Naive thymus-derived CD4-positive, alpha-beta T cell (primary cell): ENCODE measurements around the gene P3H2. TPM values are rescaled to one million over a fixed set of nuclear protein-coding genes. Genes with fewer than 3 reads are reported as not detected.

Source experiments
- ATAC-seq: fragments of 150-1000 bp; cut with Tn5 transposase; 2 replicates; pipeline ENCODE4 v1.10.0; 2021; ENCODE audit warnings: mild to moderate bottlenecking, moderate library complexity
- CTCF ChIA-PET: fragments of 350-600 bp; sonication (Branson Sonifier 250); formaldehyde crosslinking; loops from one replicate; lab custom pipeline; 2021; ENCODE audit warnings: antibody characterized with exemption; lab: Charles Lee
- POLR2A ChIA-PET: fragments of 350-600 bp; sonication (Branson Sonifier 250); formaldehyde crosslinking; loops from one replicate; lab custom pipeline; 2021; ENCODE audit warnings: antibody characterized with exemption, inconsistent platforms; lab: Charles Lee
- DNase-seq, 9 donors: peaks; one replicate each; pipeline versions ENCODE4 v3.0.0 to v3.0.0-alpha.2; 2020 to 2022; ENCODE audit warnings: mixed read lengths in 1 of 9
- H3K27ac ChIP-seq: one replicate; pipeline ENCODE4 v1.7.0; 2013; ENCODE audit warnings: mild to moderate bottlenecking, low read depth, low read length, moderate library complexity
- H3K27me3 ChIP-seq, 2 donors: one replicate each; pipeline ENCODE4 v1.7.0; 2013; ENCODE audit warnings: low read length in 2 of 2, mild to moderate bottlenecking in 2 of 2, moderate library complexity in 2 of 2; ENCODE audit not compliant: control insufficient read depth in 2 of 2, insufficient read depth in 2 of 2
- H3K36me3 ChIP-seq, 3 experiments: 1 replicate in 2 of 3; 2 replicates in 1 of 3; pipeline ENCODE4 v1.7.0; 2013; ENCODE audit warnings: low read length in 3 of 3, mild to moderate bottlenecking in 3 of 3, moderate library complexity in 1 of 3; ENCODE audit not compliant: insufficient read depth in 3 of 3, control insufficient read depth in 2 of 3
- H3K4me1 ChIP-seq, 2 donors: one replicate each; pipeline ENCODE4 v1.7.0; 2013; ENCODE audit warnings: low read length in 2 of 2, mild to moderate bottlenecking in 2 of 2, moderate library complexity in 1 of 2; ENCODE audit not compliant: control insufficient read depth in 2 of 2, insufficient read depth in 2 of 2
- H3K4me3 ChIP-seq: 2 replicates; pipeline ENCODE4 v1.7.0; 2013; ENCODE audit warnings: mild to moderate bottlenecking, low read length
- H3K9me3 ChIP-seq, 3 experiments: 1 replicate in 2 of 3; 2 replicates in 1 of 3; pipeline ENCODE4 v1.7.0; 2013; ENCODE audit warnings: low read length in 3 of 3; ENCODE audit not compliant: control insufficient read depth in 2 of 3
- H3K27ac Mint-ChIP-seq, 9 donors: one replicate each; pipeline ENCODE4 v1.8.0; 2020 to 2022; ENCODE audit warnings: mixed read lengths in 9 of 9, mild to moderate bottlenecking in 8 of 9, moderate library complexity in 5 of 9, inconsistent platforms in 2 of 9
- H3K27me3 Mint-ChIP-seq, 5 donors: one replicate each; pipeline ENCODE4 v1.8.0; 2021 to 2022; ENCODE audit warnings: mixed read lengths in 5 of 5, mild to moderate bottlenecking in 1 of 5
- H3K36me3 Mint-ChIP-seq, 5 donors: one replicate each; pipeline ENCODE4 v1.8.0; 2020 to 2022; ENCODE audit warnings: mixed read lengths in 5 of 5, mild to moderate bottlenecking in 3 of 5, inconsistent platforms in 1 of 5
- H3K4me1 Mint-ChIP-seq, 7 donors: one replicate each; pipeline ENCODE4 v1.8.0; 2020 to 2022; ENCODE audit warnings: mixed read lengths in 7 of 7, mild to moderate bottlenecking in 3 of 7, inconsistent platforms in 1 of 7
- H3K4me3 Mint-ChIP-seq, 10 donors: one replicate each; pipeline ENCODE4 v1.8.0; 2020 to 2022; ENCODE audit warnings: mild to moderate bottlenecking in 10 of 10, mixed read lengths in 10 of 10, moderate library complexity in 6 of 10, inconsistent platforms in 2 of 10
- H3K9me3 Mint-ChIP-seq, 11 donors: one replicate each; pipeline ENCODE4 v1.8.0; 2020 to 2022; ENCODE audit warnings: mixed read lengths in 11 of 11, mild to moderate bottlenecking in 4 of 11, inconsistent platforms in 1 of 11, moderate library complexity in 1 of 11
- intact Hi-C, 2 donors: fragments of 100-400 bp; cut with micrococcal nuclease; formaldehyde crosslinking; loops; one replicate each; pipeline ENCODE4 v1.15.1; 2023
- polyA plus RNA-seq, 2 donors: library from polyadenylated mRNA; unstranded; fragments of 300-500 nt; fragmentation: Illumina TruSeq; gene quantifications; one replicate each; pipeline ENCODE4 v1.2.3, GENCODE V29; 2021
- total RNA-seq, 6 experiments: library from RNA in 5 of 6; stranded (reverse) in 5 of 6; gene quantifications; 1 replicate in 5 of 6; 2 replicates in 1 of 6; pipeline ENCODE4 v1.2.3 and lab custom pipeline; 2021 to 2026

The P3H2 gene
- total and polyA plus RNA-seq, 7 experiments from 2014 or later, result 0.48 to 1.8 TPM; not detected in 5

DNA sequence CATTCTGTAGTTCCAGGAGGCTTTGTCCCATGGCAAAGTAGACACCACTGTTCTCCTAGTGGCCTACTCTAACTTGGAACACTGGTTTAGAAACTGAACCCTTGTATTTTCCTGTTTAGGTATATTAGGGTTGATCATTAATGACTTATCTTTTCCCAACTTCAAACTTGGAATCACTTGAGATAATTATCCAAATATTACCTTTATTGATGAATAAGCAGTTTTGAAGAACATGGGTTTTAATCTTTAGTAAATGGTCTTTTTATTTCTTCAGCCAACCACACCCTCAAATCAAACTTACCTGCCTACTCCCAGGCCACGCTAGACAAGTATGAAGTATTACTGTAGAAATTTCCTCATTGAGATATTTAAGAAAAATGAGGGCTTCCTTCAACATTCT is 6.5 kb upstream of the P3H2 start:
- Mint-ChIP-seq H3K36me3 (no peaks in the 10 kb centered on the region), H3K9me3 (no peaks in the 10 kb centered on the region), H3K4me3 (no peak overlapping the region), H3K4me1 (peaks cover 0 to 1% (median 0%) of the 10 kb centered on the region in 7 donors), H3K27ac (no peak overlapping the region), H3K27me3 (peaks cover 18 to 47% (median 27%) of the 10 kb centered on the region in 5 donors)
- no peak for ATAC-seq
- ChIA-PET CTCF (no interaction called here), POLR2A (no interaction called here)
- Histone ChIP-seq H3K4me3 (no peak overlapping the region), H3K4me1 (no peaks in the 10 kb centered on the region), H3K27me3 (no peaks in the 10 kb centered on the region), H3K27ac (no peak overlapping the region), H3K36me3 (no peaks in the 10 kb centered on the region), H3K9me3 (no peaks in the 10 kb centered on the region)
- no peak for DNase-seq
- intact Hi-C loops, result no loop called here

GRCh38 chr3:190125436-190126068 is 4.9 kb upstream of the P3H2 start:
- H3K36me3 Mint-ChIP-seq, result no peaks in the 10 kb centered on the region
- H3K27ac ChIP-seq, result no peak overlapping the region
- intact Hi-C loops, result no loop called here
- H3K27ac Mint-ChIP-seq, result no peak overlapping the region
- H3K4me3 ChIP-seq, result no peak overlapping the region
- H3K4me3 Mint-ChIP-seq, result no peak overlapping the region
- H3K9me3 ChIP-seq, result no peaks in the 10 kb centered on the region
- H3K36me3 ChIP-seq, result no peaks in the 10 kb centered on the region
- H3K9me3 Mint-ChIP-seq, result no peaks in the 10 kb centered on the region
- CTCF ChIA-PET, result no interaction called here
- H3K27me3 ChIP-seq, result no peaks in the 10 kb centered on the region
- POLR2A ChIA-PET, result no interaction called here
- ATAC-seq (no peak), DNase-seq (no peak)
- no peaks in the 10 kb centered on the region for H3K4me1 ChIP-seq
- peaks cover 0 to 4% (median 0%) of the 10 kb centered on the region in 7 donors for H3K4me1 Mint-ChIP-seq
- H3K27me3 Mint-ChIP-seq, result peaks cover 24 to 54% (median 33%) of the 10 kb centered on the region in 5 donors

DNA sequence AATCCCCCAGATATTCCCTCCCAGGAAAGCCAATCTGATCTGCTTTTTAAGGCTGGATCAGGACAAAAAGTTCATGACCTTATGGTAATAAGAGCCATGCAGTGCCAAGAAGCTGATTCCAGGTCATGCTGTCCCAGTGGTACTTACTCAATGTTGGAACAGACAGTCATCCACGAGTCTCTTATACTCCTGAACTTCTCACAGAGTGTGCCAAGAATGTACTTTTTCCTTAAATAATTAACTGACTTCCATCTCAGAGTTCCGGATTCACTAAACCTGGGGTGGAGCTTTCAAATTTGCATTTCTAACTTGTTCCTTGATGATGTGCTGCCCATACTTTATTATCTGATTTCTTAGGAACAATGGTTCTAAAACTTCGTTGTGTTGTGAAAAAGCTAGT is 3.4 kb upstream of the P3H2 start:
- Mint-ChIP-seq H3K4me3 (no peak overlapping the region), H3K36me3 (peaks cover 0 to 6% (median 0%) of the 10 kb centered on the region in 5 donors), H3K27me3 (peaks cover 35 to 62% (median 41%) of the 10 kb centered on the region in 5 donors), H3K27ac (no peak overlapping the region), H3K4me1 (peaks cover 3 to 12% (median 9%) of the 10 kb centered on the region in 7 donors), H3K9me3 (peaks cover 0 to 2% (median 0%) of the 10 kb centered on the region in 11 donors)
- DNase-seq (no peak), ATAC-seq (no peak)
- intact Hi-C loops, result no loop called here
- Histone ChIP-seq H3K36me3 (no peaks in the 10 kb centered on the region), H3K9me3 (no peaks in the 10 kb centered on the region), H3K4me1 (no peaks in the 10 kb centered on the region), H3K27me3 (no peaks in the 10 kb centered on the region), H3K27ac (no peak overlapping the region), H3K4me3 (no peak overlapping the region)
- ChIA-PET POLR2A (no interaction called here), CTCF (no interaction called here)

- H3K9me3 Mint-ChIP-seq, result peaks cover 0 to 2% (median 0%) of the 10 kb centered on the region in 11 donors
- ChIA-PET CTCF (no interaction called here), POLR2A (no interaction called here)
- Histone ChIP-seq H3K4me1 (no peaks in the 10 kb centered on the region), H3K27me3 (no peaks in the 10 kb centered on the region), H3K4me3 (no peak overlapping the region), H3K27ac (no peak overlapping the region), H3K9me3 (no peaks in the 10 kb centered on the region), H3K36me3 (no peaks in the 10 kb centered on the region)
- H3K27ac Mint-ChIP-seq, result no peak overlapping the region
- intact Hi-C loops, result no loop called here
- no peak for ATAC-seq
- H3K36me3 Mint-ChIP-seq, result peaks cover 0 to 6% (median 0%) of the 10 kb centered on the region in 5 donors
- peak overlapping the region in 3 of 10 donors; percentile 20 to 45 (median 29) for H3K4me3 Mint-ChIP-seq
- peaks cover 3 to 12% (median 9%) of the 10 kb centered on the region in 7 donors for H3K4me1 Mint-ChIP-seq
- H3K27me3 Mint-ChIP-seq, result peaks cover 39 to 63% (median 51%) of the 10 kb centered on the region in 5 donors
- no peak for DNase-seq
Measured at GRCh38 chr3:190122198-190122771, 1.6 kb upstream of the P3H2 start.

- intact Hi-C loops, result no loop called here
- Mint-ChIP-seq H3K4me1 (peaks cover 3 to 12% (median 9%) of the 10 kb centered on the region in 7 donors), H3K4me3 (peak overlapping the region in 2 of 10 donors; percentile 42 to 60), H3K27me3 (peaks cover 46 to 65% (median 55%) of the 10 kb centered on the region in 5 donors), H3K36me3 (peaks cover 0 to 6% (median 0%) of the 10 kb centered on the region in 5 donors), H3K9me3 (peaks cover 0 to 2% (median 0%) of the 10 kb centered on the region in 11 donors), H3K27ac (no peak overlapping the region)
- ChIA-PET POLR2A (no interaction called here), CTCF (no interaction called here)
- H3K4me3 ChIP-seq, result no peak overlapping the region
- no peak overlapping the region for H3K27ac ChIP-seq
- no peak for ATAC-seq
- H3K4me1 ChIP-seq, result no peaks in the 10 kb centered on the region
- DNase-seq, result no peak
- no peaks in the 10 kb centered on the region for H3K9me3 ChIP-seq
- no peaks in the 10 kb centered on the region for H3K27me3 ChIP-seq
- H3K36me3 ChIP-seq, result no peaks in the 10 kb centered on the region
Measured at GRCh38 chr3:190121383-190121782, 686 bp upstream of the P3H2 start.

DNA sequence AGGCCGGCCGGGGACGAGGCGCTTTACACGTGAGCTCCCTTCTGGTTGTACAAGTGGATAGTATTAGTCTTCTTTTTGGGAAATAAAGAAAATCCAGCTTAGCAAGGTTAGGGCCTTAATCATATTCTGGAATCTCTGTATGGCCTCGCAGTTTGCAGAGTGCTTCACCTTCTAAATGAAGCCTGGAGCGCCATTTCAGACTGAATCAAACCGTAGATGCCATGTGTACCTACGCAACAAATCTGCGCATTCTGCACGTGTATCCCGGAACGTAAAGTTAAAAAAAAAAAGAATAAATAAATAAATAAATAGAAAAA is 322 bp upstream of the P3H2 start:
- Histone ChIP-seq H3K9me3 (no peaks in the 10 kb centered on the region), H3K4me1 (no peaks in the 10 kb centered on the region), H3K36me3 (no peaks in the 10 kb centered on the region), H3K27ac (no peak overlapping the region), H3K27me3 (no peaks in the 10 kb centered on the region), H3K4me3 (no peak overlapping the region)
- ATAC-seq (no peak), DNase-seq (no peak)
- Mint-ChIP-seq H3K4me3 (peak overlapping the region in 5 of 10 donors; percentile 28 to 60 (median 42)), H3K36me3 (peaks cover 0 to 6% (median 0%) of the 10 kb centered on the region in 5 donors), H3K27me3 (peaks cover 48 to 69% (median 56%) of the 10 kb centered on the region in 5 donors), H3K4me1 (peaks cover 3 to 12% (median 9%) of the 10 kb centered on the region in 7 donors), H3K27ac (no peak overlapping the region), H3K9me3 (peaks cover 0 to 2% (median 0%) of the 10 kb centered on the region in 11 donors)
- CTCF ChIA-PET, result no interaction called here
- intact Hi-C loops, result no loop called here
- POLR2A ChIA-PET, result no interaction called here
